K562 (cell line): ENCODE results near the gene G6PC3. TPM values are rescaled to one million over a fixed set of nuclear protein-coding genes. Genes with fewer than 3 reads are reported as not detected.

ENCODE experiments used
- ATAC-seq: fragments of 200-7000 bp; cut with Tn5 transposase; 3 replicates; pipeline ENCODE4 v1.9.1; 2020; ENCODE audit warnings: moderate library complexity
- BruUV-seq: library from RNA; stranded (reverse); fragments of 400-500 nt; replicated peaks from 2 replicates; lab custom pipeline; 2021; lab: Mats Ljungman, UMichigan
- CTCF ChIA-PET: fragments of 300-600 bp; formaldehyde crosslinking; extraction: SDS; loops from one replicate; lab custom pipeline; 2021; ENCODE audit warnings: low intra/inter-chr PET ratio; lab: Yijun Ruan, JAX
- POLR2A ChIA-PET: fragments of 300-600, 350-650 bp; sonication (Branson Sonifier 250); formaldehyde crosslinking; extraction: SDS; loops from one replicate; lab custom pipeline; 2021; ENCODE audit warnings: antibody characterized with exemption, inconsistent platforms; lab: Yijun Ruan, JAX
- DNase-seq, 4 experiments: peaks; one replicate each; pipeline versions ENCODE4 v3.0.0 to v3.0.0-alpha.2; 2011 to 2018; ENCODE audit warnings: low spot score in 3 of 4, mixed read lengths in 3 of 4; ENCODE audit errors: extremely low read depth in 1 of 4
- FAIRE-seq: peaks from 2 replicates; lab custom pipeline; 2011; peaks lifted over from hg19 to GRCh38; lab: Jason Lieb, UNC
- H2AFZ ChIP-seq: 2 replicates; pipeline ENCODE4 v1.6.0; 2011; ENCODE audit warnings: low read depth, low read length, control low read depth, inconsistent platforms
- H3K27ac ChIP-seq: fragments of 200-600 bp; 3 replicates; pipeline ENCODE4 v1.8.0; 2011; ENCODE audit warnings: low read depth, mild to moderate bottlenecking, control low read depth, inconsistent platforms, low read length, moderate library complexity, mixed read lengths; ENCODE audit errors: extremely low read depth
- H3K27me3 ChIP-seq, 2 experiments: fragments of 300-600 bp in 1 of 2; 2 replicates in 1 of 2; 3 replicates in 1 of 2; pipeline versions ENCODE4 v1.6.0 to v1.8.0; 2011; ENCODE audit warnings: inconsistent platforms in 2 of 2, low read length in 2 of 2, mild to moderate bottlenecking in 1 of 2, mixed read lengths in 1 of 2, moderate library complexity in 1 of 2; ENCODE audit not compliant: control insufficient read depth in 2 of 2, insufficient read depth in 2 of 2
- H3K36me3 ChIP-seq: fragments of 300-600 bp; 3 replicates; pipeline ENCODE4 v1.8.0; 2011; ENCODE audit warnings: mild to moderate bottlenecking, low read length, inconsistent platforms; ENCODE audit not compliant: control insufficient read depth, insufficient read depth
- H3K4me1 ChIP-seq, 2 experiments: fragments of 200-600 bp in 1 of 2; replicated peaks in 1 of 2; 2 replicates in 1 of 2; 3 replicates in 1 of 2; pipeline versions ENCODE4 v1.5.1 to v1.8.0; 2011; ENCODE audit warnings: inconsistent platforms in 2 of 2, low read length in 2 of 2, mild to moderate bottlenecking in 1 of 2, mixed read lengths in 1 of 2, moderate library complexity in 1 of 2; ENCODE audit not compliant: control insufficient read depth in 2 of 2, insufficient read depth in 2 of 2
- H3K4me2 ChIP-seq: 2 replicates; pipeline ENCODE4 v1.6.1; 2011; ENCODE audit warnings: low read length, control low read depth, inconsistent platforms, mixed read lengths; ENCODE audit not compliant: insufficient read depth
- H3K4me3 ChIP-seq: fragments of 200-600 bp; sonication (generic), shearing (Covaris generic); 2 replicates; pipeline ENCODE4 v1.5.1; 2016; ENCODE audit warnings: control low read depth, inconsistent platforms
- H3K79me2 ChIP-seq: fragments of 200-600 bp; 3 replicates; pipeline ENCODE4 v1.8.0; 2011; ENCODE audit warnings: low read length, inconsistent platforms; ENCODE audit not compliant: control insufficient read depth, insufficient read depth
- H3K9ac ChIP-seq, 2 experiments: 2 replicates each; pipeline versions ENCODE4 v1.6.0 to v1.6.1; 2011; ENCODE audit warnings: low read depth in 2 of 2, low read length in 2 of 2, control low read depth in 1 of 2, inconsistent platforms in 1 of 2, mild to moderate bottlenecking in 1 of 2, mixed read lengths in 1 of 2; ENCODE audit not compliant: insufficient read depth in 1 of 2
- H3K9me1 ChIP-seq: one replicate; pipeline ENCODE4 v1.6.0; 2011; ENCODE audit warnings: inconsistent platforms, mild to moderate bottlenecking, low read length, moderate library complexity; ENCODE audit not compliant: control insufficient read depth, insufficient read depth
- H3K9me3 ChIP-seq: replicated peaks from 2 replicates; pipeline ENCODE4 v1.5.1; 2011; ENCODE audit warnings: low read depth, low read length, inconsistent platforms; ENCODE audit not compliant: control insufficient read depth, insufficient read depth
- H4K20me1 ChIP-seq: replicated peaks from 2 replicates; pipeline ENCODE4 v1.6.1; 2011; ENCODE audit warnings: low read length, inconsistent platforms, mixed read lengths; ENCODE audit not compliant: control insufficient read depth, insufficient read depth
- CSDE1 ChIP-seq, 2 experiments: fragments of 450-650 bp; IDR thresholded peaks; 2 replicates each; pipeline ENCODE4 v1.6.1; 2016; ENCODE audit warnings: mild to moderate bottlenecking in 1 of 2
- FOXA3 ChIP-seq, 2 experiments: fragments of 450-650 bp in 1 of 2; sonication (generic) in 1 of 2; formaldehyde crosslinking; IDR thresholded peaks in 1 of 2; conservative IDR thresholded peaks in 1 of 2; 2 replicates each; pipeline versions ENCODE4 v1.4.0 to v1.8.0; 2020 to 2022; ENCODE audit warnings: mild to moderate bottlenecking in 2 of 2, missing genetic modification reagents in 1 of 2
- POLR3A ChIP-seq: IDR thresholded peaks from 2 replicates; pipeline ENCODE4 v1.6.1; 2011; ENCODE audit warnings: borderline replicate concordance, mild to moderate bottlenecking, moderate library complexity; ENCODE audit not compliant: insufficient read length, insufficient read depth; ENCODE audit errors: extremely low read depth
- WGBS: fragments of 100-300 bp; shearing (Covaris generic); methylation state at CpG from one replicate; pipeline ENCODE4 v1.1.6; 2016; ENCODE audit warnings: low coverage, mixed read lengths; ENCODE audit not compliant: insufficient coverage; ENCODE audit errors: missing lambda C conversion rate; 5-methylcytosine and 5-hydroxymethylcytosine counted together
- in situ Hi-C: fragments of 300-500 bp; cut with MboI; formaldehyde crosslinking; loops from 4 replicates; pipeline ENCODE4 v1.15.0; 2018; ENCODE audit warnings: inconsistent platforms, mixed read lengths
- intact Hi-C: fragments of 100-400 bp; cut with micrococcal nuclease; formaldehyde crosslinking; loops from 2 replicates; pipeline ENCODE4 v1.14.2; 2022
- polyA plus RNA-seq, 8 experiments: library from polyadenylated mRNA; depleted of rRNA in 4 of 8; stranded (reverse) in 5 of 8; unstranded in 3 of 8; fragments of >200 nt; fragmentation: Nextera tagmentation in 2 of 8; fragmentation: Illumina TruSeq in 1 of 8; extraction: Ambion mirVana in 2 of 8; extraction: Trizol in 1 of 8; gene quantifications; 2 replicates each; pipeline versions ENCODE4 v1.2.1 to v1.2.3, GENCODE V29; 2011 to 2014; ENCODE audit warnings: inconsistent platforms in 1 of 8, missing spikeins in 1 of 8
- total RNA-seq, 7 experiments: library from RNA; depleted of rRNA in 6 of 7; stranded (reverse); fragments of >200 nt in 6 of 7; fragmentation: Illumina TruSeq in 2 of 7; extraction: Trizol in 2 of 7; gene quantifications; 2 replicates each; pipeline versions ENCODE4 v1.2.1 to v1.2.3, GENCODE V29; 2011 to 2021; ENCODE audit warnings: low replicate concordance in 1 of 7
- TF ChIP-seq, protein P1 (sequence below), 3 experiments: fragments of 200-800 bp in 1 of 3; sonication (Bioruptor generic) in 1 of 3; sonication (generic) in 1 of 3; formaldehyde crosslinking in 1 of 3; IDR thresholded peaks; 2 replicates each; pipeline versions ENCODE4 v1.6.1 to v1.8.0; 2016 to 2022; ENCODE audit warnings: mild to moderate bottlenecking in 2 of 3, missing compliant biosample characterization in 2 of 3, missing genetic modification characterization in 2 of 3, missing genetic modification reagents in 1 of 3

G6PC3 gene
- total and polyA plus RNA-seq, 9 of the 15 experiments (the other 6 are each of a cell fraction or from before 2014, with no cell fraction given) = 10.4 to 57.8 (median 31.1) TPM

DNA sequence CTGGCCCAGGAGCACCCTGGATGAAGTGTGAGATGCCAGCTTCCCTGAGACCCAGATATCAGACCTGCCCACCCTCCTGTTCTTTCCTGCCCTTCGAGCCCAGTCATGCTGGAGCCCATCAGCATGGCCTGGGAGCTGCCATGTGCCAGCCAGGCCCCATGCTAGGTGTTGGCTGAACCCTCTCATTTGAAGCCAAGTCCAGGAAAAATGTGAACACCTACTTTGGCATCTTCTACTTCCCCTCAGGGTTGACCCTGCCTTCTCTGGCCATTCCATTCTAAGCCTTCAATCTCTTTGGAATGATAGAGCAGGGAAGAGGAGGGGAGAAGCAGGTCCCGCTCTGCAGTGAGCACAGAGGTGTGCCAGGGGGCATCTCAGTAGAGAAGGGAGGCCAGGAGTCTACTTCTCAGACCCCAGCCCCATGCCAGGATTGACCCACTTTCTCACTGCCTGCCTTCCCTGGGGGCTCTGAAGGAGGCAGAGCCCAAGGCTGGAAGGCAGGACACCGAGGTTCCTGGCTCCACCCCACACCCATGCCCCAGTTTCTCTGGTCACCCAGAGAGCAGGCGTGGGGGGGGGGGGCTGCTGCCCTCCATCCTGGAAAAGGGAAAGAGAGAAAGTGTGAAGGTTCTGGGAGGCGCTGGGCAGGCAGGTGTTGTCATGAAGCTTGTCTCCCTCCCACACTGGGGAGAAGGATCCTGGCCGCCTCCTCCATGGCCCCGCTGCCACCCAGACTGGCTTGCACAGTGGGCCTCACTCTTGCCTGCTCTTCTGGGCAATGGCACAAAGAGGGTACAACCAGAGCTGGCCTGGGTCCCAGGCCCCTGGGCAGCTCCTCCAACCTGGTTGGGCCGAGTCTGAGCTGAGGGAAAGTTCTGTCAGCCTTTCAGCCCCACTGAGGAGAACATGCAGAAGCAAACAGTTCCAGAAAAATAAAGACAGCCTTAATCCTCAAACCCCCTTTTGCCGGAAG lies 43.6 kb downstream of the G6PC3 start:
- H3K9me3 ChIP-seq = no peaks in the 10 kb centered on the region
- H3K79me2 ChIP-seq = peaks cover 5% of the 10 kb centered on the region; the same call in 1 of the 3 replicates
- no peak overlapping the region for H3K4me2 ChIP-seq
- H4K20me1 ChIP-seq = peaks cover 15% of the 10 kb centered on the region; the same call in 1 of the 2 replicates
- no peaks in the 10 kb centered on the region; the same call in 2 of the 3 replicates for H3K36me3 ChIP-seq
- in situ Hi-C loops (no loop called here), intact Hi-C loops (no loop called here)
- DNase-seq (no peak), ATAC-seq (no peak), FAIRE-seq (no peak)
- CTCF ChIA-PET = interaction anchor here (0.6 kb wide), 1 partner anchor 97 kb away, joined by 4 read pairs; no protein-coding TSS in a partner anchor
- peaks cover 10% of the 10 kb centered on the region for H3K9me1 ChIP-seq
- BruUV-seq = no TSS peak
- POLR2A ChIA-PET = interaction anchor here (0.6 to 5.8 kb wide), 5 partner anchors 8 to 510 kb away, joined by 3 to 49 read pairs (median 4); partner anchors contain the start of gene HDAC5
- WGBS = 64% methylated on average over 6 of the region's 9 CpGs
- H2AFZ ChIP-seq = no peak overlapping the region
- H3K4me3 ChIP-seq = no peak overlapping the region
- H3K27me3 ChIP-seq = no peaks in the 10 kb centered on the region
- H3K27ac ChIP-seq = no peak overlapping the region
- peak overlapping the region in 1 of 2 experiments; percentile 21; a peak in 1 of 4 replicates for H3K9ac ChIP-seq
- TF ChIP-seq, protein P1, sequence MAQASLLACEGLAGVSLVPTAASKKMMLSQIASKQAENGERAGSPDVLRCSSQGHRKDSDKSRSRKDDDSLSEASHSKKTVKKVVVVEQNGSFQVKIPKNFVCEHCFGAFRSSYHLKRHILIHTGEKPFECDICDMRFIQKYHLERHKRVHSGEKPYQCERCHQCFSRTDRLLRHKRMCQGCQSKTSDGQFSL (CRISPR knock-in tag; IDR thresholded peaks at IDR 0.05) = 0 out of 2 replicates have a peak, but pooled peaks have one; percentile 27
- TF ChIP-seq, protein P1 (tag; IDR thresholded peaks at IDR 0.05) = no peak
- TF ChIP-seq POLR3A (no peak), CSDE1 (IDR thresholded peaks at IDR 0.05) (no peak), FOXA3 (CRISPR knock-in tag; conservative IDR thresholded peaks at IDR 0.05 in 1 of 2, IDR thresholded peaks at IDR 0.05 in 1 of 2) (no peak)
- TF ChIP-seq, all 486 proteins: peak for 1
- H3K4me1 ChIP-seq = peaks cover 26 to 66% of the 10 kb centered on the region in 2 experiments
